ENCODE results near the gene RSPO4. TPM values are rescaled to one million over a fixed set of nuclear protein-coding genes. Genes with fewer than 3 reads are reported as not detected.

RSPO4 gene
- total and polyA plus RNA-seq, 2 of the 8 experiments (the other 6 are each of a cell fraction or from before 2014, with no cell fraction given), result 3.4 to 6.4 TPM

DNA sequence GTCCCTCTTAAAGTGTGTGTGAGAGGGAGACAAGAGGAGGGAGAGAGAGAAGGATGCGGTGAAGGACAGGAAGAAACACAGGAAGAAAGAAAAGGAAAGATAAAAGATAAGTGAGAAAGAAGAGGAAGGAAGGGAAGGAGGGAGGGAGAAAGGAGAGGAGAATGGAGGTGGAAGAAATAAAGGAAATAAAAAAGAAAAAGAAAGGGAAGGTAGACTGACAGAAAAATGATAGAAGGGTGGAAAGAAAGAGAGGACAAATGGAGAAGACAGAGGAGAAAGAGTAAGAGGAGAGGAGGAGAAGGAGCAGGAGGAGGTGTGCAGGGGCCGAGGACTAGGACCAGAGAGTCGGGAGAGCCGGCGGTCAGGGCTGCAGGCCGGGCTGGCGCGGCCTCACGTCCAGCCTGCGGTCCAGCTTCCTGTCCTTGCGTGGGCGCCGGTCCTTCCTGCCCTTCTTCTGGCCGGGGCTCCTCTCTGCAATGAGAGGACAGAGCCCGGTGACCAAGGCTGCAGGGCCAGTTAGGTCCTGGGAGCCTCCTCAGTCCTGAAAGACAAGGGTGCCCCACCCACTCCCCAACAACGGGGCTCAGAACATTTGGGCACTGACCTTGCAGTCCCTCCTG is 42.0 kb downstream of the RSPO4 start (continued):
- TF ChIP-seq RAD21 (IDR thresholded peaks at IDR 0.05 in 1 of 2, conservative IDR thresholded peaks at IDR 0.05 in 1 of 2; ENCODE audit: low read depth in 2 of 2, low read length in 2 of 2), result no peak
- TF ChIP-seq, protein P1, sequence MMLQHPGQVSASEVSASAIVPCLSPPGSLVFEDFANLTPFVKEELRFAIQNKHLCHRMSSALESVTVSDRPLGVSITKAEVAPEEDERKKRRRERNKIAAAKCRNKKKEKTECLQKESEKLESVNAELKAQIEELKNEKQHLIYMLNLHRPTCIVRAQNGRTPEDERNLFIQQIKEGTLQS (IDR thresholded peaks at IDR 0.05; ENCODE audit: insufficient read depth, low read depth, low read length), result no peak
- no peak for TF ChIP-seq CBX8 (IDR thresholded peaks at IDR 0.05; ENCODE audit: borderline replicate concordance, low read depth, low read length)
- no peak for TF ChIP-seq JUN (IDR thresholded peaks at IDR 0.05; ENCODE audit: low read depth, low read length)
- no peak for TF ChIP-seq TCF12 (IDR thresholded peaks at IDR 0.05; ENCODE audit: low read depth, low read length)
- no peak for TF ChIP-seq POU5F1 (IDR thresholded peaks at IDR 0.05; ENCODE audit: low read depth, low read length)
- no peak for TF ChIP-seq JUND (IDR thresholded peaks at IDR 0.05; ENCODE audit: low read length)
- TF ChIP-seq NRF1 (IDR thresholded peaks at IDR 0.05; ENCODE audit: low read depth, low read length), result no peak

Measured in H1 (cell line).